Islet precursor cell (in vitro differentiated cells): ENCODE data around the gene PRTFDC1.
"Not testable (repeated sequence)": the region's sequence is repeated elsewhere in the genome, so short reads cannot be mapped to it uniquely, and the experiment has no call there.

Source experiments
- DNase-seq: peaks from one replicate; pipeline ENCODE4 v3.0.0-alpha.2; 2018

The PRTFDC1 gene

GRCh38 chr10:24869354-24870015 is 82.9 kb downstream of the PRTFDC1 start:
- no peak for DNase-seq

GRCh38 chr10:24866604-24867583 is 85.5 kb downstream of the PRTFDC1 start:
- peak; percentile 54 for DNase-seq

GRCh38 chr10:24865783-24866182 is 86.6 kb downstream of the PRTFDC1 start:
- no peak for DNase-seq

GRCh38 chr10:24862589-24862988 is 89.8 kb downstream of the PRTFDC1 start:
- no peak for DNase-seq

GRCh38 chr10:24858288-24859270 is 93.8 kb downstream of the PRTFDC1 start:
- DNase-seq = no peak

GRCh38 chr10:24857031-24857725 is 95.2 kb downstream of the PRTFDC1 start:
- no peak for DNase-seq

GRCh38 chr10:24854256-24854655 is 98.2 kb downstream of the PRTFDC1 start:
- no peak for DNase-seq

- no peak for DNase-seq
These were observed 98.7 kb downstream of the PRTFDC1 start for GRCh38 chr10:24853661-24854060.

GRCh38 chr10:24851629-24852028 is 100.8 kb downstream of the PRTFDC1 start:
- DNase-seq = no peak

- DNase-seq = no peak
These were observed 101.6 kb downstream of the PRTFDC1 start for GRCh38 chr10:24850727-24851296.

GRCh38 chr10:24849501-24850299 is 102.7 kb downstream of the PRTFDC1 start:
- no peak for DNase-seq

GRCh38 chr10:24849051-24849450 is 103.4 kb downstream of the PRTFDC1 start:
- no peak for DNase-seq

GRCh38 chr10:24848195-24848594 is 104.2 kb downstream of the PRTFDC1 start:
- no peak for DNase-seq

GRCh38 chr10:24847112-24848070 is 105.0 kb downstream of the PRTFDC1 start:
- no peak for DNase-seq

GRCh38 chr10:24844742-24845141 is 107.7 kb downstream of the PRTFDC1 start:
- no peak for DNase-seq

GRCh38 chr10:24843256-24843655 is 109.2 kb downstream of the PRTFDC1 start:
- no peak for DNase-seq

GRCh38 chr10:24842856-24843255 is 109.5 kb downstream of the PRTFDC1 start:
- DNase-seq = no peak

- no peak for DNase-seq
These were observed 110.9 kb downstream of the PRTFDC1 start for GRCh38 chr10:24841530-24841929.

GRCh38 chr10:24840784-24841183 is 111.6 kb downstream of the PRTFDC1 start:
- no peak for DNase-seq

- not testable (repeated sequence) for DNase-seq
These were observed 114.6 kb downstream of the PRTFDC1 start for GRCh38 chr10:24837781-24838180.
